ENCODE data around the gene CHMP1B. TPM values are rescaled to one million over a fixed set of nuclear protein-coding genes. Genes with fewer than 3 reads are reported as not detected.

The CHMP1B gene
- total RNA-seq, 1 experiment from 2014 or later = 38.7 TPM

GRCh38 chr18:11864471-11864870 is 13.3 kb downstream of the CHMP1B start:
- Histone ChIP-seq H2AFZ (ENCODE audit: low read length) (no peak overlapping the region), H2BK12ac (ENCODE audit: insufficient read length, low read depth, low read length) (no peak overlapping the region), H2BK20ac (ENCODE audit: low read depth, low read length, poor library complexity, severe bottlenecking) (no peak overlapping the region), H3T11ph (ENCODE audit: low read length) (no peak overlapping the region), H3K79me2 (ENCODE audit: insufficient read depth, low read length) (no peaks in the 10 kb centered on the region), H3K4ac (ENCODE audit: low read depth, low read length) (no peak overlapping the region), H3K9ac (ENCODE audit: extremely low read depth, insufficient read length, low read length) (no peak overlapping the region), H4K5ac (ENCODE audit: insufficient read length, low read depth, low read length) (no peak overlapping the region), H3K4me1 (ENCODE audit: insufficient read depth, low read length) (peaks cover 4% of the 10 kb centered on the region), H3K23me2 (ENCODE audit: insufficient read length, low read depth, low read length, poor library complexity, severe bottlenecking) (no peaks in the 10 kb centered on the region), H3K27me3 (ENCODE audit: insufficient read depth, low read length) (no peaks in the 10 kb centered on the region), H4K91ac (ENCODE audit: insufficient read length, low read depth, low read length) (no peak overlapping the region), H2BK120ac (ENCODE audit: low read depth, low read length, poor library complexity, severe bottlenecking) (no peak overlapping the region), H4K8ac (replicated peaks; ENCODE audit: insufficient read length, low read depth, low read length) (no peak overlapping the region), H4K20me1 (ENCODE audit: control insufficient read depth, insufficient read depth, insufficient read length) (no peaks in the 10 kb centered on the region), H3K4me2 (ENCODE audit: insufficient read depth, insufficient read length, low read length) (no peak overlapping the region), H3K23ac (ENCODE audit: insufficient read length, low read depth, low read length) (no peak overlapping the region), H2BK5ac (ENCODE audit: insufficient read length, low read length) (no peak overlapping the region), H2BK15ac (ENCODE audit: low read depth, low read length) (no peak overlapping the region), H3K27ac (ENCODE audit: insufficient read length, low read depth, low read length) (no peak overlapping the region), H3K56ac (ENCODE audit: insufficient read length, low read depth, low read length) (no peak overlapping the region), H3K79me1 (ENCODE audit: insufficient read depth, low read depth, low read length, poor library complexity, severe bottlenecking) (no peaks in the 10 kb centered on the region), H3K9me3 (ENCODE audit: control insufficient read depth, low read depth, low read length) (no peaks in the 10 kb centered on the region), H3K14ac (ENCODE audit: insufficient read depth, low read length) (no peak overlapping the region), H2AK5ac (ENCODE audit: insufficient read length, low read length) (no peak overlapping the region), H3K18ac (ENCODE audit: insufficient read length, low read depth, low read length) (no peak overlapping the region)
- WGBS (ENCODE audit: extremely low coverage, insufficient read length, low lambda C conversion rate) = no CpG with 5 or more reads among the region's 2 CpGs
- TF ChIP-seq CTCF (conservative IDR thresholded peaks at IDR 0.05) = no peak
- Mint-ChIP-seq H3K36me3 (ENCODE audit: insufficient read depth in 1 of 3, low read depth in 3 of 3) (peaks cover 8 to 24% (median 12%) of the 10 kb centered on the region in 3 experiments; a peak in 6 of 7 replicates), H3K27me3 (ENCODE audit: low read depth) (no peaks in the 10 kb centered on the region), H3K4me1 (peaks cover 7 to 11% of the 10 kb centered on the region in 2 experiments), H3K9me3 (no peaks in the 10 kb centered on the region), H3K27ac (peak overlapping the region in 2 of 3 experiments; percentile 57 to 70; a peak in 3 of 7 replicates), H3K4me3 (no peak overlapping the region)
- DNase-seq = no peak
